Stimulated activated CD8-positive, alpha-beta memory T cell treated with anti-CD3 and anti-CD28 coated beads, Interleukin-12 subunit alpha, Interleukin-12 subunit beta, amount 100 ng/mL, for 4 hours (primary cell): Measurements from ENCODE around the gene SGCG.
"Not testable (repeated sequence)": the region's sequence is repeated elsewhere in the genome, so short reads cannot be mapped to it uniquely, and the experiment has no call there.

Experiments used
- DNase-seq: peaks from one replicate; pipeline ENCODE4 v3.0.0-alpha.2; 2020; ENCODE audit warnings: low read depth

The SGCG gene

DNA sequence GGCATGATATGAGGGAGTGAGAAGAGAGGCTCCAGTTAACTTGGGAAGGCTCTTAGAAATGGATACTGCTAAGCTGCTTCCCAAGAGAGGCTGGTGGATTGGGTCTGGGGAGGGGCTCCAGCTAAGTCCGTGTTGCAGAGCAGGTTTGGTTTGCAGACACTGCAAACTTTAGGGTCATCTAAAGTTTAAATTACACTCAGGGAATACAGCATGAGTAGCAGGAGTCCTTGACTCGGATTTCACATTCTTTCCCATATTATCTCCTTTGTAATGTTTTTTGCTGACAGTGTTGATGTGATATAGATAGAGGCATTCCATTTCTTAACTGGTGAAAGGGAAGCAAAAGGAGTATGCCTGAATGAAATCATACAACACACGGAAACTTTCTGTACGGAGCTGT lies 31.9 kb downstream of the SGCG start:
- DNase-seq, result no peak

DNA sequence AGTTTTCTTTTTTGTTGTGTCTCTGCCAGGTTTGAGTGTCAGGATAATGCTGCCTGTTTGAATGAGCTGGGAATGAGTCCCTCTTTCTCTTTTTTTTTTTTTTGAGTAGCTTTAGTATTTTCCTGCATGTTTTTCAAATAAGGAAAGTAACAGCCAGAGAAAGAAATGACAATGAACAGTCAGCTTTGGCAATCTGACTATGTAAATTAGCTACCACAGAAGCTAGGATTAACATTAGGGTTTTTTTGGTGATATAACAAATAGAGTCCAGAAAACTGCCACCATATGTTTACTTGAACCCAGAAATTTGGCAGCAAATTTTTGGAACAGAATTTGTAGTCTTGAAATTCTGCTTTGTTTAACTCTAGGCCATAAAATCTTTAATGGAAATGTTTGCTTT lies 50.5 kb downstream of the SGCG start:
- no peak for DNase-seq

DNA sequence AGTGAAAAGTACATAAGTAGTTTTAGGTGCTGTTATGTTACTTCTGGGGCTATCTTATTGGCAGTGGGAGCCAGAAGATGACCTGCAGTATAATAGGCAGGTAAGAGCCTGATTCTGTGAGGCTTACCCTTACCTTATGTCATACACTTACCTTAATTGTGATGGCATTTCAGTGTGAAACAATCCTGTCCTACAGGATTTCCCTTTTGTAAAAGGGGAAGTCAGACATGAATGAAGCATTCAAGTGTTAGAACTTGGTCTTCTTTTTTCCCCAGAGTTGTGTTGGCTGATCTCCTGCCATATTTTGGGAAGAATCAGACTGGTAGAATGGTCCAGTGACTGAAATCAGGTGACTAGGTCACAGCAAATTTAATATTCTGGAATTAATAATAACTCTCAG lies 55.2 kb downstream of the SGCG start:
- DNase-seq, result no peak

- no peak for DNase-seq
Observed at GRCh38 chr13:23243066-23243465, 62.3 kb downstream of the SGCG start.

GRCh38 chr13:23248410-23248809 lies 67.6 kb downstream of the SGCG start:
- DNase-seq, result not testable (repeated sequence)

DNA sequence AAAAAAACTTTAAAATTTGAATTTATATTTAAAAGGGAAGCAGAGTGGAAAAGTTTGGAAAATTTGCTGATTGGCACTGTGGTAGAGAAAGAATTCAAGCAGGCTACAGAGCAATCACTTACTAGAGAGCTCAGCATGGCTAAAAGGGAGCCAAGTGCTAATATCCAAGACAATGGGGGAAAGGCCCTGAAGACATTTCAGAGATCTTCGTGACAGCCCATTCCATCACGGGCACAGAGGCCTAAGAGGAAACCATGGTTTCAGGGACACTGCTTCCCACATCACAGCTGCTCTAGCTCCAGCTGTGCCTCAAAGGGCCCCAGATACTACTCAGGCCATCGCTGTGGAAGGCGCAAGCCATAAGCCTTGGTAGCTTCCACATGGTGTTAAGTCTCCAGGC lies 73.7 kb downstream of the SGCG start:
- no peak for DNase-seq

DNA sequence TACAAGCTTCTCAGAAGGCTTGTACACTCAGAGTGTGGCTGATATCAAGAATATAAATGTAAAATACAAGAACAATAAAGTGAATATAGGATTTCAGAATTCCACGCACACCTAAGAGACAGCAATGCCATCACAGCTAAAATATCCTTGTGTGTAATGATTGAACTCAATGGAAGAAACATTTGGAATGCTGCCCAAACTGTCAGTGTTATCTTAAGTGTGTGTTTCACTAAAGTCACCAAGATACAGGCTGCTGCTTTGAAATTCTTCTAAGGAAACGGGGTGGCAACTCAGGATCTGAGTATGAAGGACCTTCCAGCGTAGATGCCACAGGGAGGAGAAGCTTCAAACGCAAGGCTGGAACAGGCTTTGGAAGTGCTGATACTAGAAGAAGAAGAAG lies 86.8 kb downstream of the SGCG start:
- DNase-seq, result no peak

- no peak for DNase-seq
Observed at GRCh38 chr13:23268441-23268840, 87.7 kb downstream of the SGCG start.

DNA sequence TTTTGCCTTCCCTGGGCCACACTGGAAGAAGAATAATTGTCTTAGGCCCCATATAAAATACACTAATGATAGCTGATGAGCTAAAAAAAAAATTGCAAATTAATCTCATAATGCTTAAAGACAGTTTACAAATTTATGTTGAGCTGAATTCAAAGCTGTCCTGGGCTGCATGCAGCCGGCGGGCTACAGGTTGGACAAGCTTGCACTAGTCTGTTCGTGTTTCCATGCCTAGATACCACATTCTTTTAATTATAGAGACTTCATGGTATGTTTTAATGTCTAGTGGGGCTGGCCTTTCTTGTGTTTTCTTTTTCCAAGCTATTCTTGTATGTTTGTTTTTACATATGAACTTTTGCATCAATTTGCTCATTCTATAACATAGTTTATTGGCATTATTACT lies 90.6 kb downstream of the SGCG start:
- DNase-seq, result no peak

- no peak for DNase-seq
Observed at GRCh38 chr13:23273498-23273897, 92.7 kb downstream of the SGCG start.

GRCh38 chr13:23279321-23279720 lies 98.5 kb downstream of the SGCG start:
- no peak for DNase-seq

DNA sequence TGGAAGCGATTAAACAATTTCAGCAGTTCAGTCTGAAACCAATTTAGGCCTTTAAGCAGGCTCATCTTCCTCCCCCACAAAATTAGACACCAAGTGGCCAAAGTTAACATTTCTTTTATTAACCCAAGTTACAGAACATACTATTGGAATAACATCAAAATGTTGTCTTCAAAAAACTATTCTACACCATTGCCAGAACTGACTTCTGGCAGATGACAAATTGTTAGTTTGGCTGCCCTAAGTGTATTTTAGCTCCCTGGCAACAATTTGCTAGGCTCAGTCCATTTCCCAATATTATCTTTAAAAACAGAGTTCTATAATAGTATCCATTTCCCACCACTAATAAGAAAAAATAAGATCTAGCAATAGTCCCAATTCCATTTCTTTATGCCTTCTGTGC lies 107.8 kb downstream of the SGCG start:
- no peak for DNase-seq

GRCh38 chr13:23288995-23289394 lies 108.2 kb downstream of the SGCG start:
- no peak for DNase-seq

GRCh38 chr13:23289917-23290357 lies 109.2 kb downstream of the SGCG start:
- DNase-seq, result no peak

GRCh38 chr13:23292586-23292985 lies 111.8 kb downstream of the SGCG start:
- DNase-seq, result no peak

DNA sequence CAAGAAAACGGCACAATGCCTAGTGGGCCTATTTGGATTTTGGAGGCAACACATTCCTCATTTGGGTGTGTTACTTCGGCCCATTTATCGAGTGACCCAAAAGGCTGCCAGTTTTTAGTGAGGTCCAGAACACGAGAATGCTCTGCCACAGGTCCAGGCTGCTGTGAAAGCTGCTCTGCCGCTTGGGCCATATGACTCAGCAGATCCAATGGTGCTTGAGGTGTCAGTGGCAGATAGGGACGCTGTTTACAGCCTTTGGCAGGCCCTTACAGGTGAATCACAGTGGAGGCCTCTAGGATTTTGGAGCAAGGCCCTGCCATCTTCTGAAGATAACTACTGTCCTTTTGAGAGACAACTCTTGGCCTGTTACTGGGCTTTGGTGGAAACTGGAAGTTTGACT lies 134.1 kb downstream of the SGCG start:
- DNase-seq, result not testable (repeated sequence)

- no peak for DNase-seq
Observed at GRCh38 chr13:23319883-23320224, 139.1 kb downstream of the SGCG start.

DNA sequence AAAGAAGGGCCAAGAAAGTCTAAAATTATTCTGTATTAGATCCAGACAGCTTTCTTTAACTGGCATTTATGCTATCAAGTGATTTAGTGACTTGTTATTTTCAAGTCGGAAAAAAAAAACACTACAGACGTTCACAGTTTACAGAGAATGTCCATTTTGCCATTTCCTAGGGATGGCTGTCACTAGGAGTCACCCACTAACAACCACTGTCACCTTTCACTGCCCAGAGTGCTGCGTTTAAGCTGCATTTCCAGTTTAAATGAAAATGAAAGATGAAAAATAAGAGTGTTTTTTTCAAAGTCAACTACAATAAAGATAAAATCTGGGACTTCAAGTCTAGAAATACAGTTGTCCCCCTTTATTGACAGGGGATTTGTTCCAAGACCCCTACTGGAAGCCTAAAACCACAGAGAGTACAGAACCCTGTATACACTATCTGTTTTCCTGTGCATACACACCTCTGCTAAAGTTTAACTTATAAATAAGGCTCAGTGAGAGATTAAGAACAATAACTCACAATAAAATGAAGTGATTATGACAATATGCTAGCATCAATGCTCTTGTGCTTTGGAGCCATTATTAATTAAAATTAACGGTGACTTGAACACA lies 140.3 kb downstream of the SGCG start:
- no peak for DNase-seq

DNA sequence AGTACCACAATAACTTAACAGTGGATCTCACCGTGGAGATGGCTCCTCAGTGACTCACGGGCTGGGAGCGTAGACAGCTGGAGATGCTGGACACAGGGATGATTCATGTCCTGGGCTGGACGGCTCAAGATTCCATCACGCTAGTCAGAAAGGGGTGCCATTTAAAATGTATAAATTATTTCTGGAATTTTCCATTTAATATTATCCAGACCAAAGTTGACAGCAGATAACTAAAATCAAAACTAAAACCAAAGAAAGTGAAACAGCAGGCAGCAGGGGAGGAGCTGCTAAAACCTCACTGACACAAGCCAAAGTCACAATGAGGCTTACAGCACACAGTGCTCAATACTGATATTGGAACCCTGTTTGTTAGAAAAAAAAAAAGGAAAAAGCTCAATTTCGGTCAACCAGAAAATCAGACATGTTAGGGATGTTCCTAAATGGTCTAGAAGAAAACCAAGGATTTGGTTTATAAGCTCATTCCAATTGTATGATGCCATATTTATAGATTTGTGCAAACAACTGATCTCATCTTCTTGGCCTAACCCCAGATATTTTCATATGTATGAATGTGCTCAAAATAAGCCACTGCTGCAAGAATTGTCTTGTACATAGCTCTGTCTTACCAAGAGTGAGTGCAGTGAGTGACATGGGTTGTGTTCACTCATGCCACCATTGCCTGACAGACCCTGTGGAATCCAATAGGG lies 140.9 kb downstream of the SGCG start:
- no peak for DNase-seq

GRCh38 chr13:23322353-23323336 lies 141.9 kb downstream of the SGCG start:
- DNase-seq, result no peak

DNA sequence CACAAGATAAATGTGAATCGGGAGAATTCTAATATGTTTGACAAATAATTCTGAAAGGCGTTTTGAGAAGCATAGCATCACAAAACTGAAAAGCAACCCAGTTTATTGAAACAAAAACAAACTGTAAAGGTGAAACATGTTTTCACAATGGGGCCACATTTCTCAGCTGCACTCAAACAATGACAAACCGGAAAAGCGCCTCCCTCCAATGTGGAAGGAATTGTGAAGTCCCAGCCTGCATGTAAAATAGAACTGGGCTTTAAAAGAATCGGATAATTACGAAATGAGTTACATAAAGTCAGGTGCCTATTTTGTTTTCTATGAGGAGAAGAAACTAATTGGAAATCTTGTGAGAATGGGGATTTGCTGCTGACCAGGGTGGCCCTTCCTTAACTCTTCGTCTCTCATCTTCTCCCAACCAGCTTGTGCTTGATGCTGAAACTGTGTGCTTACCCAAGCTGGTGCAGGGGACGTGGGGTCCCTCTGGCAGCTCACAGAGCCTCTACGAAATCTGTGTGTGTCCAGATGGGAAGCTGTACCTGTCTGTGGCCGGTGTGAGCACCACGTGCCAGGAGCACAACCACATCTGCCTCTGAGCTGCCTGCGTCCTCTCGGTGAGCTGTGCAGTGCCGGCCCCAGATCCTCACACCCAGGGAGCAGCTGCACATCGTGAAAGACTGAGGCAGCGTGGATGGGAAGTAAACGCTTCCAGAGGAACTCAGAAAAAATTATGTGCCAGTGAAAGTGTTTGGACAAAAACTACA lies 143.3 kb downstream of the SGCG start:
- no peak for DNase-seq

DNA sequence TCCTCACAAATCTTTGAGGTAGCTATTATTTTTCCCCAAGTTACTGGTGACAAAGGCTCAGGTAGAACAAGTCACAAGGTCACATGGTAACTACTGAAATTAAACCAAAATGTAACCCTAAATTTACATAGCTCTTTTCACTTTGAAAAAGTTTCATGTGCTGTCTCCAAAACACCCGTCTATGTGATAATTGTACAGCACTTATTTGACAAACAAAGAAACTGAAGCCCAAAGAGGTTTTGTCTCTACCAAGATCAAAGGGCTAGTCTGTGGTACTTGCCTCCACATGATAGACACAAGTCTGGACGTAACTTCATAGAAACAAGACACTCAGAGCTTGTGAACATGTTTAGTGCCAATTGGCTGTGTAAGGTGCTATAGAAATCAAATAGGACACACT lies 144.4 kb downstream of the SGCG start:
- no peak for DNase-seq
